OCI-LY1 (cell line): Measurements from ENCODE around the gene ZMYND15.

Source experiments
- H2AFZ ChIP-seq: fragments of 200-600 bp; sonication (generic), shearing (Covaris generic); 2 replicates; pipeline ENCODE4 v1.6.0; 2014; ENCODE audit warnings: antibody characterized with exemption, mild to moderate bottlenecking, low read length
- H3F3A ChIP-seq: fragments of 200-600 bp; sonication (generic), shearing (Covaris generic); 2 replicates; pipeline ENCODE4 v1.6.0; 2014; ENCODE audit warnings: mild to moderate bottlenecking, antibody characterized with exemption, low read length, moderate library complexity; ENCODE audit not compliant: insufficient read depth
- H3K27ac ChIP-seq: fragments of 200-600 bp; sonication (generic); 2 replicates; pipeline ENCODE4 v1.5.1; 2014; ENCODE audit warnings: low read length, mixed run types, mild to moderate bottlenecking, low read depth; ENCODE audit not compliant: poor library complexity, severe bottlenecking
- H3K27me3 ChIP-seq: fragments of 200-600 bp; sonication (generic); 2 replicates; pipeline ENCODE4 v1.6.0; 2014; ENCODE audit warnings: antibody characterized with exemption, mild to moderate bottlenecking, low read length, moderate library complexity; ENCODE audit not compliant: insufficient read depth
- H3K36me3 ChIP-seq: fragments of 200-600 bp; sonication (generic); 2 replicates; pipeline ENCODE4 v1.6.1; 2014; ENCODE audit warnings: mild to moderate bottlenecking, antibody characterized with exemption, low read length, moderate library complexity, mixed read lengths; ENCODE audit not compliant: insufficient read depth
- H3K4me1 ChIP-seq: fragments of 200-600 bp; sonication (generic); 2 replicates; pipeline ENCODE4 v1.5.1; 2014; ENCODE audit warnings: mild to moderate bottlenecking, low read length, moderate library complexity; ENCODE audit not compliant: insufficient read depth, severe bottlenecking
- H3K4me2 ChIP-seq: fragments of 200-600 bp; sonication (generic), shearing (Covaris generic); 2 replicates; pipeline ENCODE4 v1.6.1; 2014; ENCODE audit warnings: low read length
- H3K4me3 ChIP-seq: fragments of 200-600 bp; sonication (generic); 2 replicates; pipeline ENCODE4 v1.5.1; 2014; ENCODE audit warnings: low read length, low read depth, mild to moderate bottlenecking, mixed read lengths; ENCODE audit not compliant: poor library complexity, severe bottlenecking
- H3K79me2 ChIP-seq: fragments of 200-600 bp; shearing (Covaris generic); 2 replicates; pipeline ENCODE4 v1.6.1; 2016; ENCODE audit warnings: mixed run types, low read length, mixed read lengths; ENCODE audit not compliant: insufficient read depth
- H3K9ac ChIP-seq: fragments of 200-600 bp; sonication (generic), shearing (Covaris generic); 2 replicates; pipeline ENCODE4 v1.6.1; 2014; ENCODE audit warnings: mild to moderate bottlenecking, low read length, mixed read lengths
- H3K9me2 ChIP-seq: fragments of 200-600 bp; sonication (generic), shearing (Covaris generic); 2 replicates; pipeline ENCODE4 v1.6.1; 2014; ENCODE audit warnings: low read depth, mild to moderate bottlenecking, low read length, mixed read lengths
- H3K9me3 ChIP-seq: fragments of 200-600 bp; shearing (Covaris generic); 2 replicates; pipeline ENCODE4 v1.6.1; 2014; ENCODE audit warnings: low read length, mixed read lengths
- H4K20me1 ChIP-seq: fragments of 200-600 bp; sonication (generic), shearing (Covaris generic); 2 replicates; pipeline ENCODE4 v1.6.0; 2016; ENCODE audit warnings: mild to moderate bottlenecking, low read length; ENCODE audit not compliant: insufficient read depth
- EZH2 ChIP-seq: fragments of 200-600 bp; sonication (generic), shearing (Covaris generic); IDR thresholded peaks from 2 replicates; pipeline ENCODE4 v1.8.0; 2017; ENCODE audit warnings: borderline replicate concordance, mixed run types, mild to moderate bottlenecking, antibody characterized with exemption, low read length, moderate library complexity, mixed read lengths
- TF ChIP-seq, protein P1 (sequence below): fragments of 200-600 bp; sonication (generic), shearing (Covaris generic); IDR thresholded peaks from 2 replicates; pipeline ENCODE4 v1.5.1; 2017; ENCODE audit warnings: mild to moderate bottlenecking, antibody characterized with exemption, low read length, moderate library complexity, mixed read lengths

The ZMYND15 gene

DNA sequence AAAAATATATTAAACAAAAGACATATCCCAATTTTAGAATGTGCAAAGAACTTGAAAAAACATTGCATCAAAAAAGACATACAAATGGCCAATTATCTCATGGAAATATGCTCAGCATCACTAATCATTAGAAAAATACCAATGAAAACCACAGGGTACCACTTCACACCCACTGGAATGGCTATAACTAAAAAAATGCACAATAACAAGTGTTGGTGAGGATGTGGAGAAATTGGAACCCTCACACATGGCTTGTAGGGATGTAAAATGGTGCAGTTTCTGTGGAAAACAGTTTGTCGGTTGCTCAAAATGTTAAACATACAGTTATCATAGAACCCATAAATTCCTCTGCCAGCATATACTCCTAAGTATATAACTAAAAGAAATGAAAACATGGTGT, 55.5 kb downstream of the ZMYND15 start:
- Histone ChIP-seq H3K79me2 (peaks cover 4% of the 10 kb centered on the region; the same call in 1 of the 2 replicates), H3K4me1 (peaks cover 20% of the 10 kb centered on the region), H3K36me3 (peaks cover 17% of the 10 kb centered on the region), H3K9me2 (no peaks in the 10 kb centered on the region), H2AFZ (peak overlapping the region; percentile 89), H3K9ac (no peak overlapping the region), H3K27ac (no peak overlapping the region), H3K27me3 (no peaks in the 10 kb centered on the region), H3F3A (no peaks in the 10 kb centered on the region), H3K9me3 (no peaks in the 10 kb centered on the region), H3K4me3 (no peak overlapping the region), H3K4me2 (no peak overlapping the region; the same call in 1 of the 2 replicates), H4K20me1 (no peaks in the 10 kb centered on the region)
- TF ChIP-seq EZH2: no peak
- TF ChIP-seq, protein P1, sequence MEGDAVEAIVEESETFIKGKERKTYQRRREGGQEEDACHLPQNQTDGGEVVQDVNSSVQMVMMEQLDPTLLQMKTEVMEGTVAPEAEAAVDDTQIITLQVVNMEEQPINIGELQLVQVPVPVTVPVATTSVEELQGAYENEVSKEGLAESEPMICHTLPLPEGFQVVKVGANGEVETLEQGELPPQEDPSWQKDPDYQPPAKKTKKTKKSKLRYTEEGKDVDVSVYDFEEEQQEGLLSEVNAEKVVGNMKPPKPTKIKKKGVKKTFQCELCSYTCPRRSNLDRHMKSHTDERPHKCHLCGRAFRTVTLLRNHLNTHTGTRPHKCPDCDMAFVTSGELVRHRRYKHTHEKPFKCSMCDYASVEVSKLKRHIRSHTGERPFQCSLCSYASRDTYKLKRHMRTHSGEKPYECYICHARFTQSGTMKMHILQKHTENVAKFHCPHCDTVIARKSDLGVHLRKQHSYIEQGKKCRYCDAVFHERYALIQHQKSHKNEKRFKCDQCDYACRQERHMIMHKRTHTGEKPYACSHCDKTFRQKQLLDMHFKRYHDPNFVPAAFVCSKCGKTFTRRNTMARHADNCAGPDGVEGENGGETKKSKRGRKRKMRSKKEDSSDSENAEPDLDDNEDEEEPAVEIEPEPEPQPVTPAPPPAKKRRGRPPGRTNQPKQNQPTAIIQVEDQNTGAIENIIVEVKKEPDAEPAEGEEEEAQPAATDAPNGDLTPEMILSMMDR: no peak
